ENCODE results near the gene SLX9. TPM values are rescaled to one million over a fixed set of nuclear protein-coding genes. Genes with fewer than 3 reads are reported as not detected.

Gene SLX9
- polyA plus RNA-seq, 1 of the 3 experiments (the other 2 are of a cell fraction) = 42.9 TPM

DNA sequence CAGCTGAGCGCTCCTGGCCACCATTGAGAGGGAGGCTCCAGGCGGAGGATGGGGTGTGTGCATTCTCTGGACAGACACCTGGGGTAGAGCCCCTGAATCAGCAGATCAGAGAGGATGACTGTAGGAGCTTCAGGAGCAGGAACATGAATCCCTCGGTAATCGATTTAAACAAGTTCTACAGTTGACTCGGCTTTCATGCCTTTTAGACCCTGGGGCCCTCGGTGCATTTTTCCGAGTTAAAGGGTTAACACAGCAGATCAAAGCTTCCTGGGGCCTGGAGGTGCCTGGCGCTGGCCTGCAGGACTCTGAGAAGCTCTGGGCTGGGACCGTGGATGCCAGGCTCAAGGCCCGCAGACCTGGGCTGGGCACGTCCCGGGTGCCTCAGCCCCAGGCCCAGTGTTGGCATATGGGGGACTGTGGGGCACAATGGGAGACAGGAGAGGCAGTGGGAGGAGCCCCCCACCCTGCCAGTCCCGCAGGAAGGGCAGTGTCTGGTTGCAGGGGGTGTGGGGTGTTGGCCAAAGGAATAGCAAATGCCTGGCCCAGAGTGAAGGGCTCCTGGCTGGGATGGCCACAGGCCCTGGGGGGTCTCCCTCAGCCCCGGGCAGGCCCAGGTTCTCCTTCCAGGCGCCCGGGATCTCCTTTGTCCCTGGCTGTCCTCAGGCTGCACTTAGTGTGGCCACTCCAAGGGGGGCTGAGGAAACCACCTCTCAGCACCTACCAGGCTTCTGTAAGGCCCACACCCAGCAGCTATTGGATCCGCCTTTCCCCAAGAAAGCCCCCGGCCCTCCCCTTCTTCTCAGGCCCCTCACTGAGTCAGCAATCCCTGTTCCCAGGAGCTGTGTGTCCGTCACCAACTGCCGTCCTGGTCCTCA lies 40.1 kb downstream of the SLX9 start:
- CTCF ChIA-PET = interaction anchor here (1.1 to 1.6 kb wide), 3 partner anchors 30 to 157 kb away, joined by 4 to 8 read pairs (median 5); no protein-coding TSS in a partner anchor

More for the DNA sequence above, 40.1 kb downstream of the SLX9 start:
- Histone ChIP-seq H3K9ac (no peak overlapping the region), H3K4me1 (ENCODE audit: control insufficient read depth in 1 of 2, insufficient read depth in 2 of 2, low read depth in 1 of 2, low read length in 1 of 2) (peaks cover 0 to 23% of the 10 kb centered on the region in 2 experiments; a peak in 1 of 4 replicates), H3K4me2 (no peak overlapping the region), H3K27ac (ENCODE audit: low read depth in 2 of 2, low read length in 1 of 2) (peak overlapping the region in 1 of 2 experiments; percentile 50; a peak in 1 of 4 replicates), H3F3A (replicated peaks; ENCODE audit: insufficient read depth) (no peaks in the 10 kb centered on the region), H3K9me3 (no peaks in the 10 kb centered on the region), H3K36me3 (replicated peaks in 1 of 2; ENCODE audit: control insufficient read depth in 1 of 2, insufficient read depth in 2 of 2, low read length in 1 of 2) (peaks cover 0 to 7% of the 10 kb centered on the region in 2 experiments), H4K20me1 (ENCODE audit: insufficient read depth) (no peaks in the 10 kb centered on the region), H3K4me3 (ENCODE audit: low read depth in 2 of 2, low read length in 1 of 2) (no peak overlapping the region), H2AFZ (ENCODE audit: low read depth) (no peak overlapping the region), H3K9me2 (no peaks in the 10 kb centered on the region), H3K27me3 (ENCODE audit: insufficient read depth) (no peaks in the 10 kb centered on the region), H3K79me2 (ENCODE audit: insufficient read depth) (no peaks in the 10 kb centered on the region)
- 89% methylated on average over 9 of the region's 20 CpGs for WGBS (ENCODE audit: low lambda C conversion rate)
- no peak for DNase-seq
- TF ChIP-seq NFIC (IDR thresholded peaks at IDR 0.05; ENCODE audit: borderline replicate concordance) (no peak), NRF1 (IDR thresholded peaks at IDR 0.05; ENCODE audit: low read depth, low read length) (no peak), TAF1 (IDR thresholded peaks at IDR 0.05; ENCODE audit: borderline replicate concordance, low read depth, low read length) (no peak), MEF2A (IDR thresholded peaks at IDR 0.05; ENCODE audit: borderline replicate concordance, low read depth) (no peak), GABPA (IDR thresholded peaks at IDR 0.05; ENCODE audit: low read depth) (no peak), JUND (IDR thresholded peaks at IDR 0.05) (no peak), FOSL2 (IDR thresholded peaks at IDR 0.05; ENCODE audit: borderline replicate concordance, low read depth) (no peak), SMC3 (IDR thresholded peaks at IDR 0.05; ENCODE audit: low read depth, low read length) (no peak), SIN3A (IDR thresholded peaks at IDR 0.05; ENCODE audit: borderline replicate concordance, low read depth, low read length) (no peak), TCF12 (IDR thresholded peaks at IDR 0.05) (no peak)
- TF ChIP-seq, protein P1, sequence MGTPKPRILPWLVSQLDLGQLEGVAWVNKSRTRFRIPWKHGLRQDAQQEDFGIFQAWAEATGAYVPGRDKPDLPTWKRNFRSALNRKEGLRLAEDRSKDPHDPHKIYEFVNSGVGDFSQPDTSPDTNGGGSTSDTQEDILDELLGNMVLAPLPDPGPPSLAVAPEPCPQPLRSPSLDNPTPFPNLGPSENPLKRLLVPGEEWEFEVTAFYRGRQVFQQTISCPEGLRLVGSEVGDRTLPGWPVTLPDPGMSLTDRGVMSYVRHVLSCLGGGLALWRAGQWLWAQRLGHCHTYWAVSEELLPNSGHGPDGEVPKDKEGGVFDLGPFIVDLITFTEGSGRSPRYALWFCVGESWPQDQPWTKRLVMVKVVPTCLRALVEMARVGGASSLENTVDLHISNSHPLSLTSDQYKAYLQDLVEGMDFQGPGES (IDR thresholded peaks at IDR 0.05; ENCODE audit: low read depth, low read length) = no peak
- TF ChIP-seq, protein P2, sequence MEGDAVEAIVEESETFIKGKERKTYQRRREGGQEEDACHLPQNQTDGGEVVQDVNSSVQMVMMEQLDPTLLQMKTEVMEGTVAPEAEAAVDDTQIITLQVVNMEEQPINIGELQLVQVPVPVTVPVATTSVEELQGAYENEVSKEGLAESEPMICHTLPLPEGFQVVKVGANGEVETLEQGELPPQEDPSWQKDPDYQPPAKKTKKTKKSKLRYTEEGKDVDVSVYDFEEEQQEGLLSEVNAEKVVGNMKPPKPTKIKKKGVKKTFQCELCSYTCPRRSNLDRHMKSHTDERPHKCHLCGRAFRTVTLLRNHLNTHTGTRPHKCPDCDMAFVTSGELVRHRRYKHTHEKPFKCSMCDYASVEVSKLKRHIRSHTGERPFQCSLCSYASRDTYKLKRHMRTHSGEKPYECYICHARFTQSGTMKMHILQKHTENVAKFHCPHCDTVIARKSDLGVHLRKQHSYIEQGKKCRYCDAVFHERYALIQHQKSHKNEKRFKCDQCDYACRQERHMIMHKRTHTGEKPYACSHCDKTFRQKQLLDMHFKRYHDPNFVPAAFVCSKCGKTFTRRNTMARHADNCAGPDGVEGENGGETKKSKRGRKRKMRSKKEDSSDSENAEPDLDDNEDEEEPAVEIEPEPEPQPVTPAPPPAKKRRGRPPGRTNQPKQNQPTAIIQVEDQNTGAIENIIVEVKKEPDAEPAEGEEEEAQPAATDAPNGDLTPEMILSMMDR (IDR thresholded peaks at IDR 0.05) = no peak
- TF ChIP-seq, protein P3, sequence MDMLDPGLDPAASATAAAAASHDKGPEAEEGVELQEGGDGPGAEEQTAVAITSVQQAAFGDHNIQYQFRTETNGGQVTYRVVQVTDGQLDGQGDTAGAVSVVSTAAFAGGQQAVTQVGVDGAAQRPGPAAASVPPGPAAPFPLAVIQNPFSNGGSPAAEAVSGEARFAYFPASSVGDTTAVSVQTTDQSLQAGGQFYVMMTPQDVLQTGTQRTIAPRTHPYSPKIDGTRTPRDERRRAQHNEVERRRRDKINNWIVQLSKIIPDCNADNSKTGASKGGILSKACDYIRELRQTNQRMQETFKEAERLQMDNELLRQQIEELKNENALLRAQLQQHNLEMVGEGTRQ (IDR thresholded peaks at IDR 0.05; ENCODE audit: borderline replicate concordance, low read depth, low read length) = no peak
- POLR2A ChIA-PET = no interaction called here

All from SK-N-SH (cell line).